Left renal cortex interstitium (tissue), 4 donors: ENCODE data around the gene SCYGR4. TPM values are rescaled to one million over a fixed set of nuclear protein-coding genes. Genes with fewer than 3 reads are reported as not detected.
"Not testable (repeated sequence)": the region's sequence is repeated elsewhere in the genome, so short reads cannot be mapped to it uniquely, and the experiment has no call there.

ENCODE experiments used
- DNase-seq, 4 donors: peaks; one replicate each; pipeline ENCODE4 v3.0.0-alpha.2; 2013; ENCODE audit warnings: low read depth in 4 of 4, low spot score in 2 of 4, missing footprints in 1 of 4
- polyA plus RNA-seq, 4 donors: library from polyadenylated mRNA; unstranded; fragments of 120-200 nt; gene quantifications; one replicate each; pipeline ENCODE4 v1.2.1, GENCODE V29; 2013; ENCODE audit not compliant: insufficient read length in 4 of 4

SCYGR4 gene, protein sequence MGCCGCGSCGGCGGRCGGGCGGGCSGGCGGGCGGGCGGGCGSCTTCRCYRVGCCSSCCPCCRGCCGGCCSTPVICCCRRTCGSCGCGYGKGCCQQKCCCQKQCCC
- polyA plus RNA-seq = not detected

DNA sequence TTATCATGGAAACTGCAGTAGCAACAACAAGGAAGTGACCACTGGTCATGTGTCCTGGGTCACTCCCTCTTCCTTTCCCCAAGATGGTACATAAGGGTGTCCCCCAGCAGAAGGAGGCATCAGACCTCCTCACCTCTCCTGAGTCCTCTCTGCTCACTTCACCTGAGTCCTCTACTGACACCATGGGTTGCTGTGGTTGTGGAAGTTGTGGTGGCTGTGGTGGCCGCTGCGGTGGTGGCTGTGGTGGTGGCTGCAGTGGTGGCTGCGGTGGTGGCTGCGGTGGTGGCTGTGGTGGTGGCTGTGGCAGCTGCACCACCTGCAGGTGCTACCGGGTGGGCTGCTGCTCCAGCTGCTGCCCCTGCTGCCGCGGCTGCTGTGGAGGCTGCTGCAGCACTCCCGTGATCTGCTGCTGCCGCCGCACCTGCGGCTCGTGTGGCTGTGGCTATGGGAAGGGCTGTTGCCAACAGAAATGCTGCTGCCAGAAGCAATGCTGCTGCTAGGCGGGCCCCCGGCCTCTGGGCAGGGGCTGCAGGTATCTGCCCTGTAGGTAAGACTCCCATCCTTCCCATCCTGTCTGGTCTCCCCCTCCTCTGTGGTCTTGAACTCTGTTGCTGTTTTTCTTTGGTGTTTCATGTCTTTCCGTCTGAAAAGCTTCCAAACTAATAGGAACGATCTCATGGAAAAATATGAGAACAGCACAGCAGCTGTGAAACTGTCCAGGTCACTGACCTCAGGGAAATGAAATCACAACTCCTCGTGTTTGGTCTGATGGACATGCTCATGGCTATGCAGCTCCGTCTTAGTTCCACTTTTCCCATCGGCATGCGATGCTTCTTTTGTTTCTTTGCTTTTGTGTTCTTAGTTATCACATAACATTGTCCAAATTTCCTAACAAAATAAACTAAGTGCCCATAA, at the start of gene SCYGR4:
Gene SCYGR4, plus strand, starts transcription at position 183 of the 915 bp plus-strand sequence. Its CDS starts 0 bp downstream, at position 183.
- no peak for DNase-seq

DNA sequence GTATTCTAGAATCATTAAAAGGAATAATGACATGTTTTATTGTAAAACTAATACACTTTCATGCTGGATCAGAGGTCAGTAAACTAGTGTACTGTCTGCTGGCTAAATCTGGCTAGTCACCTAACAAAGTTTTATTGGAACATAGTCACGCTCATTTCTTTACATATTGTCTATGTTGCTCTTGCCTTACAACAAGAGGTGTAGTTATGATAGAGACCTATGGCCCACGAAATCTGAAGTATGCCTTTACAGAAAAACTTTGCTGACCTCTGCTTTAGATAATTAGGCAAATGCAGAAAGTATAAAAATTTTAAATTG, 48.5 kb upstream of the SCYGR4 start:
- DNase-seq = no peak

DNA sequence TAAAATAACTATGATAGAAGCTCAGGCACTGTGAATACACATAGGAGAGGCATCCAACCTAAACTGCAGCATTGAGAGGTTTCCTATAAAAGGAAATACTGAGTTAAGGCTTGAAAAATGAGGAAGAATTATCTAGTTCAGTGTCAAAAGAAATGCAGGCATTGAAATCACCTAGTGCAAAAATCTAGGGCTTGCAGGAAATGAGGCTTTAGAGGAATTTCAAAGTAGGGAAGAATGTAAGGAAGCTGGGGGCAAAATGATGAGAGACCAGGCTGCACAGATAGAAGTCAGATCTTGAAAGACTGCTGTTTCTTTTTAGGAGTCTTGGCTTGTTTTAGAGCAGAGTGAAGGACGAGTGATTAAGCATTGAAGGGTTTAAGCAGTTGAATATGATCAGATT, 46.7 kb upstream of the SCYGR4 start:
- DNase-seq = no peak

DNA sequence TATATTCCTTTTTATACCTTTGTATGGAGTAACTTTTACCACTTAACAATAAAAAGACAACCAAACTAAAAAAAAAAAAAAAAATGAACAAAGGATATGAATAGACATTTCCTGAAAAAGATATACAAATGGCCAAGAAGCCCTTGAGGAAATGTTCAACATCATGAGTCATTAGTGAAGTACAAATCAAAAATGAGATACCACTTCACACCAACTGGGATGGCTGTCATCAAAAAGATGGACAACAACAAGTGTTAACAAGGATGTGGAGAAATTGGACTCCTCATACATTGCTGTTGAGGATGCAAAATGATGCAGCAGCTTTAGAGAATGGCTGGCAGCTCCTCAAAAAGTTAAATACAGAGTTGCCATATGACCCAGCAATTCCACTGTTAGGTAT, 41.2 kb upstream of the SCYGR4 start:
- DNase-seq = no peak

DNA sequence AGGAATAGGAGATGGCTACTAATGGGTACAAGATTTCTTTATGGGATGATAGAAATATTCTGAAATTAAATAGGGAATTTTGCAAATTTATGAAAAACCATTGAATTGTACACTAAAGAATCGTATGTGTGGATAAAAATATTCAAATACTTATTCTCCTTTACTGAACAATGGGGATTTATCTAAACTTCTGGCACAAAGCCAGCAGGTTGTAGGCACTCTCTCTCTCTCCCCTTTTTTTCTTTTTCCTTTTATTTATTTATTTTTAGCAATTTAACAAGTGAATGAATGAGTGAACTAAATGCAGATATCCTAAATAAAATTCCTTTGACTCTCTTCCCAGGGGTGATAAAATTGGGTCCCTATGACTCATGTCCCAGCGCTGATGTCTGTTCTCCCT, 40.5 kb upstream of the SCYGR4 start:
- no peak for DNase-seq

DNA sequence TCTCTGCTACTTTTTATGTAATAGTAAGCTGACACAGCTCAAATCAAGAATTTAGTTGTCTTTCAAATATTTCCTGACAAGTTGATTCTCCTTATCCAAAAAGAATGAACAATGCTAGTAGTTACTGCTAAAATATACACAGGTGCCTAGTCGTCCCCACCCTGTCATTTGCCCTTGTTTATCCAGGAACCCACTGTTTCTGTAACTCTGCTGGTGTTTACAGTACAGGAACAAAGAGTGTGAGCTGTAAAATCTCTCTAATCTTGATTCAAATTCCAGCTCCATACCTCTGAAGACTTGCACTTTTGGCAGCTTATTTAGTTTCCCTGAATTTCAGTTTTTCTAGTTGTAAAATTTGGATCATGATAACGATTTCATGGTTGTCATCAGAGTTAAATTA, 39.7 kb upstream of the SCYGR4 start:
- no peak for DNase-seq

DNA sequence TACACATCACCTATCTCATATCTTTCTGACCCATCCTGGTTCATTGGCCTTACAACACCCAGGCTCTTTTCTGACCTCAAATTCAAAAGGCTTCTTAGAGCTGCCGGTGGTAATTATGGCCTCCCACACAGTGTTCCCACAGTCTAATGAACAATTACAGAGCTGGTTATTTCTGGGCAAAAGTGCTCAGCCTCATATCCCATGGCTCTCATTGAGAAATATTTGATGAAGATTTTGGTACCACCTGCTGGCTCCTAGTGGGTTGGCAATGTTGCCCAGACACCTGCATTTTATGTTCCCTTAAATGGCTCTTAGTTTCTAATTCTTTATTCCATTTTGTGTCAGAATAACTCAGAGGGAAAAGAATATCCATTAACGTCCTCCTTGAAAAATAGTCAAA, 38.7 kb upstream of the SCYGR4 start:
- DNase-seq = no peak

DNA sequence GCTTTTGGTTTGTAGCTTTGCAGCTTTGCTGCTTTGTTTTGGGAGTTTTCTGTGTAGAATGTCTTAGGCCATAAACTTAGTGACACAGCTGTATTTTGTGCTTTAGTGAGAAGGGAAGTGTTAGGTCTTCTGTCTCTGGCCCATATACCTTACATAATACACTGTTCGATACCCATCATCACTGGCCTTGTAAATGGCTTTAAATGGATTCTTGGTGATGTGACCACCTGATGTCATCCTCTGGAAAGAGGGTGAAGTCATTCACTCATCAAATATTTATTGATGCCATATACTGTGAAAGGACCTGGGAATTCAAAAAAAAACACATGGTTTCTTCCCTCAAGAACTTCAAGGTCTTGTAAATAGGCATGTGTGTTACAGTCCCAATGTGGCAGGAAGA, 37.5 kb upstream of the SCYGR4 start:
- no peak for DNase-seq

DNA sequence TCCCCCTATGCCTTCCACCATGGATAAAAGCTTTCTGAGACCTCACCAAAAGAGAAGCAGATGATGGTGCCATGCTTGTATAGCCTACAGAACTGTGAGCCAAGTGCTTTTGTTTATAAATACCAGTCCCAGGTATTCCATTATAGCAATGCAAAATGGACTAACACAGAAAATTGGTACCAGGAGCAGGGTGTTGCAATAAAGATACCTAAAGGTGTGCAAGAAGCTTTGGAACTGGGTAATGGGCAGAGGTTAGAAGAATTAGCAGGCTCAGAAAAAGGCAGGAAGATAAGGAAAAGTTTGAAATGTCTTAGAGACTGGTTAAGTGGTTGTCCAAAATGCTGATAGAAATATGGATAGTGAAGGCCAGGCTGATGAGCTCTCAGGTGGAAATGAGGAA, 34.9 kb upstream of the SCYGR4 start:
- no peak for DNase-seq

DNA sequence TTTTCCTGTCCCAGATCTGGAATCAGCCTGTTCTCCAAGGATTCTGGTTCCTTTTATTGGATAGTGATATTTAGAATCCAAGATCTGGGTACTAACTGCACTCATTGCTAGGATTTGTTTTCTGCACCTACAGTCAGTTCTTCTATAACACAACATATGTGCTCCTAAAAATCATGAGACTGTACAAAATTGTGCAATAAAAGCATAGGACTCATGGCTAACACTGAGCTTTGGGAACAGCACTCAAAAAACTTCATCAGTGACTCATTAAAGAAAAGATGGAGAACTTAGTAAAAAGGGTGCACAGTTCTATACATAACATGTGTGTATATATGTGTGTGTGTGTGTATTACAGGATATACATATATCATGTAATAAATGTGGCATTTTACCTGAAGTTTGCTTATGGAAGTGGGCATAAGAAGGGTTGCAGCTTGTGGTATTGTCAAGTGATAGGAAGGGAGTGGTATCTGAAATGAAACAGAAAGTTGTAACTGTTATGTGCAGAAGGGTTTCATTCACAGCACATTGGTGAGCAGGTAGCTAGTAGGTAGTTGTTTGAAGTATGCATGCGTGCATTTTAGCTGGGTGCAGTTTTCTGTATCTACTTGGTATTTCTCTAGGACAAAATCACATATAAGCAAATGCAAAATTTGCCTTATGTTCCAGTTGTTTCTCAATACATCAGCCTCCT, 24.5 kb upstream of the SCYGR4 start:
- no peak for DNase-seq

DNA sequence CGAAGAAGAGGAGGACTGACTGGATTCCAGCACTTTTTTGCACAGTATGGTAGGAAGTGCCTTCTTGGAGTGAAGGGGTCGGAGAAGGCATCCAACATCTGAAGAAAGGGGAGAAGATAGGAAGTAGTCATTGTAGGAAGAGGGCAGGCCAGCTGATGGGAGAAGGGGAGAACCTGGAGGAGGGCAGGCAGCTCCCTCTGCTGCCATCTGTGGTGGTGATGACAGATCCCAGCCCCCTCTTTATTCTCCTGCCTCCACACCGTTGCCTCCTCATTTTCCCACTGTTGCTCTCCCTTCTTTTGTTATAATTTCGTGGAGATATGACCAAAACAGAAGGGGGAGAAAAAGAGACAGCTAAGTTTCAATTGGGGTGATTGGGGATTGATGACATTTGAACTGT, 21.5 kb upstream of the SCYGR4 start:
- no peak for DNase-seq

DNA sequence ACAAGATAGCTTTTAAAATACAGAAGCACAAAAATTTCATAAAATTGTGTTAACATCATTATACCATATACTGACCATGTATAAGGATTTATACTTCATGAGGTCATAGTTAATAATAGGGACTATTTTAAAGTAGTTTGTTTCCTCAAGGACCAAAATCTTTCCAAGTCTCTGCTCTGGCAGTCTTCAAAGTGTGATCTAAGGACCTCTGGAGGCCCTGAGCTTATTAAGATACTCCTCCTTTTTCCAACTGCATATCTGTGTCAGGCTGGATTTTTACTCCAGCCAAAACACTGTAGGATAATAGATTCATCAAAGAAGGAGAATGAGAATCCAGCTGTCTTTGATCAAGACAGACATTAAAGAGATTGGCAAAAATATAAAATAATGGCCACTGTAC, 20.3 kb upstream of the SCYGR4 start:
- no peak for DNase-seq

DNA sequence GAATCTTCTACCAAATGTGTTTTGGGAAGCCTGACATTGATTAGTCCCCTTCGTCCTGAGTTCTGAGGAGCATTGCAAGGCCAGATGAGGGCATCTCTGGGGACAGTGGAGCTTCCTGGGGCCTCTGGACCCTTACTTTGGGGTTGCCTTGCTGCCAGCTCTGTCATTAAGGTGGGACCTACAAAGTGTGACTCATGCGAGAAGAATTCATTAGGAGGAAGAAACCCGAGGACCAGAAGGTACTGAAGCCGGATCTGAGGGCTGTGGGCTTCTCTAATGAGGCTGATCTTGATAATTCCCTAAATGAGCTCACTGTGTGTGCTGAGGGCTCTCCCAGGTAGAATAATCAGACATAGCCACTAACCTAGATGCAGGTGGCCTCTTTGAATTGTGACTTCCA, 19.3 kb upstream of the SCYGR4 start:
- no peak for DNase-seq

DNA sequence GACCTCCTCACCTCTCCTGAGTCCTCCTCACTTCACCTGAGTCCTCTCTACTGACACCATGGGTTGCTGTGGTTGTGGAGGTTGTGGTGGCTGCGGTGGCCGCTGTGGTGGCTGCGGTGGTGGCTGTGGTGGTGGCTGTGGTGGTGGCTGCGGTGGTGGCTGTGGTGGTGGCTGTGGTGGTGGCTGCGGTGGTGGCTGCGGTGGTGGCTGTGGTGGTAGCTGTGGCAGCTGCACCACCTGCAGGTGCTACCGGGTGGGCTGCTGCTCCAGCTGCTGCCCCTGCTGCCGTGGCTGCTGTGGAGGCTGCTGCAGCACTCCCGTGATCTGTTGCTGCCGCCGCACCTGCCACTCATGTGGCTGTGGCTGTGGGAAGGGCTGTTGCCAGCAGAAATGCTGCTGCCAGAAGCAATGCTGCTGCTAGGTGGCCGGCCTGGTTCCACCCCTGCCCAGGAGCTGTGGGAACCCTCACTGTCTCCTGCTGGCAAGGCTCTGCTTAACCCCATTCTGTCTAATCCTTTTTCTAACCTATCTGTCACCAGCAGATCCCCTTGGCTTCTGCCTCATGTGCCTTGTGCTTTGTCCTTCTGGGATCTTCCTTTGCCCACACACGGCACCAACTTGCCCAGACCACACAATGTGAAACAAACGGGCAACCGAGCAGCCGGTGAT, 18.3 kb upstream of the SCYGR4 start, which contains the start of gene SCYGR2:
Gene SCYGR2, plus strand, starts transcription at position 59 of the 669 bp plus-strand sequence. Its CDS starts 0 bp downstream, at position 59.
- DNase-seq = not testable (repeated sequence)

DNA sequence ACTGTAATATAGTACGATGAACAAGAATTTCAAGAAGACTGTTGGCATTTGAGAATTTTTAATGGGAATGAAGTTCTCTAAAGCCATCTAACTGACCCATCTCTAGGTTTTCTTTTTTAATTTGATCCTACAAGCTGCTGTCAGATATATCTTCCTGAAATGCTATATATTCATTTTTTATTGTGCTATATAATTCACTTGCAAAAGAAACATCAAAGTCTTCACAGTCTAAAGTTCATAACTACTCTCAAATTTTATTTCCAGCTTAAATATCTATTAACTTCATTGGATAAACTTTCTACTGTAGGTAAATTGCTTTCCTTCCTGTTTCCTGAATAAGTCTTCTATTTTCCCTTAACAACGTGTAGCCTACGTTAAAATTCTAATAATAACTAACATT, 14.9 kb upstream of the SCYGR4 start:
- no peak for DNase-seq

DNA sequence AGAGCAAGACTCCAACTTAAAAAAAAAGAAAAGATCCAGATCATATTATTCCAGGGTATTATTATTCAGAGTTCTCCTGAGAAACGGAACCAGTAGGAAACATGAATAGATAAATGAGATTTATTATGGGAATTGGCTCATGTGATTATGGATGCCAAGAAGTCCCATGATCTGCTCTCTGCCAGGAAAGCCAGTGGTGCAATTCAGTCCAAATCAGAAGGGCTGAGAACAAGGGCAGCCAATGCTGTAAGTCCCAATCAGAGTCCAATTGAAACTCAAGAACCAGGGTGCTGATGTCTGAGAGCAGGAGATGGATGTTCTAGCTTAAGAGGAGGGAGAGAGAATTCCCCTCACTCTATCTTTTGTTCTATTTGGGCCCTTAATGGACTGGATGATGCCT, 10.8 kb upstream of the SCYGR4 start:
- no peak for DNase-seq

DNA sequence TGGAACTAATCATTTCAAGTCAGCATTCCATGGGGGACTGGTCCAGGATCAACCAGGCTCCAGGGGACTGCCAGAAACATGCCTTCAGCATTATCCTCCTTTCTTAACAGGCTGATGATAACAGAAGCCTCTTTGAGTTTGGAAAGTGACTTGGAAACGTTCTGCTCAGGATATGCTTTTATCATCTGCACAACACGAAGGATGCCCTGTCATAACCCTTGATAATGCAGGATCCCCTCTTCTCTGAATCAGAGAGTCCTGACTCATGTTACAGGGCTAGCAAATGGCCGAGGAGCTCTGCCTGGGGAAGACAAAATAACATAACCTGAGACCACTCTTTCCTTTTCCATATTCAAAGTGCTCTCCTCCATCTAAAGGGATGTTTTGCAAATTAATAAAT, 9.4 kb upstream of the SCYGR4 start:
- no peak for DNase-seq

DNA sequence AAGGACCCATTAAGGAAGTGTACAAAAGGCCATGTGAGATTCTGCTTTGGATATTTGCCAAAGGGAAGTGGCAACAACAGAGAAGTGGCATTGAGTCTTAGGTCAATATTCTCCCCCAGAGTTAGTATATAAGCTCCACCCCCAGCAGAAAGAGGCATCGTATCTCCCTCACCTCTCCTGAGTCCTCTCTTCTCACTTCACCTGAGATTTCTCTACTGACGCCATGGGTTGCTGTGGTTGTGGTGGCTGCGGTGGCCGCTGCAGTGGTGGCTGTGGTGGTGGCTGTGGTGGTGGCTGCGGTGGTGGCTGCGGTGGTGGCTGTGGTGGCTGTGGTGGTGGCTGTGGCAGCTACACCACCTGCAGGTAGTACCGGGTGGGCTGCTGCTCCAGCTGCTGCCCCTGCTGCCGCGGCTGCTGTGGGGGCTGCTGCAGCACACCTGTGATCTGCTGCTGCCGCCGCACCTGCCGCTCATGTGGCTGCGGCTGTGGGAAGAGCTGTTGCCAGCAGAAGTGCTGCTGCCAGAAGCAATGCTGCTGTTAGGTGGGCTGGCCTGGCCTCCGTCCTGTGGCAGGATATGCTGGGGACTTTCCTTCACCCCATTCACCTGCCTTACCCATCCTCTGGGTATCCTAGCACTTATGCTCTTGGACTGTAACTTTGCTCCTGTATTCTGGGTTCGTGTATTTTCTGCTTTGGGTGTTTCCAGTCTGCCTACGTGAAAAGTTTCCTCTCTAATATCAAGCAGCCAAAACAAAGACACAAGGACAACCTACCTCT, 8.5 kb upstream of the SCYGR4 start:
- no peak for DNase-seq

DNA sequence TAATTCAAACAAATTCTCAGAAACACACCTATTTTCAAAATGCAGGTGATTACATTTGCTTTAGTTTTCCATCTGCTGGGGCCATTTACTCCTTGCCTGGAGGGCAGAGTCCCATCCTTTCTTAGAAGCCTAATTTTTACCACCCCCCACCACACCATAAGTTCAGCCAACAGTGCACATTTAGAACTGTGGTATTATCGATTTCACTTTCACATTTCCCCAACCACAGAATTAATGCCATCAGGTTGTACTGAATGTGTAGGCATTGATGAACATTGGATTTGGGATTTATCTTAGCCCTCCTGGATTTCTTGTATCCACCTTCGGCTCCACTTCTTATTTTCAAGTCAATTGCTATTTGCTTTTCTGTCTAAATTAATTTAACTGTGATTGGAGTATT, 7.2 kb upstream of the SCYGR4 start:
- DNase-seq = no peak

DNA sequence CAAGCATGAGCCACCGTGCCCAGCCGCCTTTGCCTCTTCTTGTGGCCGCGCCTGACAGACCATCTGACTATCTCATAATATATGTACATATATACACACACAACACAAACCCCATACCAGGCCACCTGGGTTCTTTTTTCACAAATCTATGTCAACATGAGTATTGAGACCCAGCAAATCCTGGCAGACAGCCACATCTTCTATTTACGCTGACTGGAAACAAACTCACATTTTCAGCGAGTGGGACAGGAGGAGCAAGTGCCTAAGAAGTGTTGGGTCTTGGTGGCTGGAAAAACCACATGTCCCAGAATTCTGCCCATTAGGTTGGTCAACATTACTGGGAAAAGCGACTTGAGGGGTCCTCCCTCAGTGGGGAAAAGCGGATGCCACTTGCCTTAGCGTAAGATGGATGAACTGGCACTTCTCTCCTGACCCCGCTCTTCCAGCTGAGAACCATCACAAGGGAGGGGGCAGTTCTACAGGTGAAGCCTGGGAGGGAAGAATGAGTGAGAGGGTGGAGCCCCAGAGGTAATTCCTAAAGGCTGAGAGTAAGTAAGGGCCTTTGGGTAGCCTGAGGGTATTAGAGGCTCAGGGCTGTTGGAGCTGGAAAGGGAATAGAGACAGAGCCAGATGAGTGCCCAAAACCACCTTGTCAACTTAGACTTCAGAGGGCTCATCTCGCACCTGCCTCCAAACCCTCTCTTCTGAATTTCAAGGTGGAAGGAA, 4.6 kb upstream of the SCYGR4 start:
- no peak for DNase-seq
